ENCODE data around the gene TMEM132C.

DNA sequence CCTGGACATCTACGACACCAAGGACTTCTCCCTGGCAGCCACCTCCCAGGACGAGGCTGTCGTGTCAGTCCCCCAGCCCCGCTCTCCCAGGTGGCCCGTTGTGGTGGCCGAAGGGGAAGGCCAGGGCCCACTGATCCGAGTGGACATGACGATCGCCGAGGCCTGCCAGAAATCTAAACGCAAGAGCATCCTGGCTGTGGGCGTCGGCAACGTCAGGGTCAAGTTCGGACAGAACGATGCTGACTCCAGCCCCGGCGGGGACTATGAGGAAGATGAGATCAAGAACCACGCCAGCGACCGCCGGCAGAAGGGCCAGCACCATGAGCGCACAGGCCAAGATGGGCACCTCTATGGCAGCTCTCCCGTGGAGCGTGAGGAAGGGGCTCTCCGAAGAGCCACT lies 438.2 kb downstream of the TMEM132C start:
- TF ChIP-seq POLR2AphosphoS5 (IDR thresholded peaks at IDR 0.05; ENCODE audit: low read depth, low read length): no peak
- no peak for TF ChIP-seq POLR2A (IDR thresholded peaks at IDR 0.05; ENCODE audit: low read depth, low read length)
- no peak for TF ChIP-seq TAF1 (IDR thresholded peaks at IDR 0.05; ENCODE audit: borderline replicate concordance, low read depth, low read length)
